Muscle layer of duodenum (tissue), 2 donors: ENCODE results near the gene NINJ2.

Source experiments
- H3K27ac ChIP-seq: one replicate; pipeline ENCODE4 v1.7.0; 2013; ENCODE audit warnings: mild to moderate bottlenecking, low read length
- H3K27me3 ChIP-seq: one replicate; pipeline ENCODE4 v1.7.0; 2013; ENCODE audit warnings: low read depth, mild to moderate bottlenecking, control low read depth, low read length
- H3K36me3 ChIP-seq, 2 donors: one replicate each; pipeline ENCODE4 v1.7.0; 2013; ENCODE audit warnings: low read length in 2 of 2, control low read depth in 1 of 2, mild to moderate bottlenecking in 1 of 2; ENCODE audit not compliant: insufficient read depth in 2 of 2, control insufficient read depth in 1 of 2
- H3K4me1 ChIP-seq, 2 donors: one replicate each; pipeline ENCODE4 v1.7.0; 2013; ENCODE audit warnings: low read length in 2 of 2, mild to moderate bottlenecking in 2 of 2, control low read depth in 1 of 2, moderate library complexity in 1 of 2; ENCODE audit not compliant: insufficient read depth in 2 of 2, control insufficient read depth in 1 of 2
- H3K4me3 ChIP-seq, 2 donors: one replicate each; pipeline ENCODE4 v1.7.0; 2013; ENCODE audit warnings: low read length in 2 of 2, low read depth in 1 of 2, mild to moderate bottlenecking in 1 of 2
- H3K9me3 ChIP-seq, 2 donors: one replicate each; pipeline ENCODE4 v1.7.0; 2013; ENCODE audit warnings: low read length in 2 of 2, control low read depth in 1 of 2, mild to moderate bottlenecking in 1 of 2; ENCODE audit not compliant: control insufficient read depth in 1 of 2
- donor health status: healthy.

Gene NINJ2

DNA sequence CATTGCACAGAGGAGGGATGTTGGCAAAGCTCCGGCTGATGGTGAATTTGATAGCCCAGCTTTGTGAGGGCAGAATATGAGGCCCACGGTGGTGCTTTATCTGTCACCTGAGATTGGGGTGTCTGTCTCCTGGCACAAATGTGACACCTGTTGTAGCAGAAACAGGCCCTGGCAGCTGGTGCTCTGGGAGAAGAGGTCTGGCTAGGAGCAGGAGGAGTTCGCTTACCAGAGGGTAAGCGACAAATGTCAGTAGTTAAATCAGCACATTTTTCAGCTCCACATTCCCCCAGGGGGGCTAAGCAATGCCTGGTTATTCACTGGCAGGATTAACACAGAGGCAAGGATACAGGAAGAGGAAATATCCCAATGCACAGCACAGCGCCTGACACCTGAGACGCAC lies 132.4 kb downstream of the NINJ2 start:
- no peak overlapping the region for H3K27ac ChIP-seq
- H3K9me3 ChIP-seq: peaks cover 6 to 10% of the 10 kb centered on the region in 2 donors
- no peaks in the 10 kb centered on the region for H3K27me3 ChIP-seq
- H3K4me3 ChIP-seq: no peak overlapping the region
- H3K4me1 ChIP-seq: no peaks in the 10 kb centered on the region
- no peaks in the 10 kb centered on the region for H3K36me3 ChIP-seq

DNA sequence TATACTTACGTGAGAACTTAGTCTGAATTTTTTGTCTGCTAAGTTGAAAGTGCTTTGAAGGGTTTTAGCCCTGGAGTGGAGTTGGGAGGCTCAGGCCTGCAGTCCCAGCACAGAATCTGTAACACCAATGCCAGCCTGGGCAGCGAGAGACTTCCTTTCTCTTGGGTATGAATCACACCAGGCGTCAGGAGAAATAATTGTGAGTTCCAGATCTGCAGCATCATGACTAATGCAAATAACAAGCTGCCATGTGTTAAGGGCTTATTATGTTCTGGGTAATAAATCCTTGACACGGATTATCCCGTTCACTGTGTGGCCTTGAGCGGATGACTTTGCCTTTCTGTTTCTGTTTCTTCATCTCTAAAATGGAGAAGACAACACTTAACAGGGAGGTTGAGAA lies 132.9 kb downstream of the NINJ2 start:
- no peaks in the 10 kb centered on the region for H3K4me1 ChIP-seq
- H3K27ac ChIP-seq: no peak overlapping the region
- H3K9me3 ChIP-seq: peaks cover 6 to 10% of the 10 kb centered on the region in 2 donors

DNA sequence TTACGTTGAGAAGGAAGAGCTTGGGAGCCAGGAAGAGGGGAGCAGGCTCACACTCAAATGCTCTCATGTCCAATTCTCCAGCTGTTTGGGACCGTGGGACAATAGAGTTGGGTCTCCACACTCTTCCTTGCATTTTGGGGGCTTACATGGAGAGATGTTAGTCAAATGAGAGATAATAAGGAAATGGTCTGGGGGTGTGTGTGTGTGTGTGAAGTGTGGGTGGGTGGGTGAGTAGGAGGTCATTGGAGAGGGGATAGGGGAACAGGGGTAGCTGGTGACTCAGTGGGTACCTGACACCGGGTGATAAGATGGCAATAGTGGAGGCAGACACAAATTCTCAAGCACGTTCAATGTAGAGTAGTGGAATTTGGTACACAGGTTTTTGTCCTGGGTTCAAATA lies 135.5 kb downstream of the NINJ2 start:
- H3K9me3 ChIP-seq: peaks cover 6 to 9% of the 10 kb centered on the region in 2 donors
- no peak overlapping the region for H3K4me3 ChIP-seq
- no peak overlapping the region for H3K27ac ChIP-seq
- H3K4me1 ChIP-seq: no peaks in the 10 kb centered on the region
- no peaks in the 10 kb centered on the region for H3K36me3 ChIP-seq
- H3K27me3 ChIP-seq: no peaks in the 10 kb centered on the region

More for the DNA sequence above, 132.9 kb downstream of the NINJ2 start:
- Histone ChIP-seq H3K36me3 (no peaks in the 10 kb centered on the region), H3K27me3 (no peaks in the 10 kb centered on the region), H3K4me3 (no peak overlapping the region)

DNA sequence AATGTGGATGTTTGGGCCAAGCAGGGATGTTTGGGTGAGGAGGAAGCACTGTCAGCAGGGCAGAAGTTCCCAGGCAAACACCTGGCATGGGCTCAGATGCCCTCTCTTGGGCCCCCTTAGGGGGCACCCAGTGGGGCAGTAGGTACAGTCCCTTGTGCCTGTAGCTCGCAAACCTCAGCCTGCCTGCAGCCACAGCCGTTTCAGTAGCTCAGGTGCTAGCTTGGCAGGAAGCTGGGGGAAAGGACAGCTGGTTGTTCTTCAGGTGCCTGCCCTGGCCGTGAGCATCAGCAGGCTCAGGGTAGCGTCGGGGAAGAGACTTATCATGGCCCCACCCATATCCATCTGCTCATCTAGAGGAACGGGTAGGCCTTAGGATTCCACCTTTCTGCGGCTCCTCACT lies 136.0 kb downstream of the NINJ2 start:
- Histone ChIP-seq H3K27ac (no peak overlapping the region), H3K4me1 (no peaks in the 10 kb centered on the region), H3K36me3 (no peaks in the 10 kb centered on the region), H3K4me3 (no peak overlapping the region), H3K27me3 (no peaks in the 10 kb centered on the region), H3K9me3 (peaks cover 4% of the 10 kb centered on the region in 2 donors)

DNA sequence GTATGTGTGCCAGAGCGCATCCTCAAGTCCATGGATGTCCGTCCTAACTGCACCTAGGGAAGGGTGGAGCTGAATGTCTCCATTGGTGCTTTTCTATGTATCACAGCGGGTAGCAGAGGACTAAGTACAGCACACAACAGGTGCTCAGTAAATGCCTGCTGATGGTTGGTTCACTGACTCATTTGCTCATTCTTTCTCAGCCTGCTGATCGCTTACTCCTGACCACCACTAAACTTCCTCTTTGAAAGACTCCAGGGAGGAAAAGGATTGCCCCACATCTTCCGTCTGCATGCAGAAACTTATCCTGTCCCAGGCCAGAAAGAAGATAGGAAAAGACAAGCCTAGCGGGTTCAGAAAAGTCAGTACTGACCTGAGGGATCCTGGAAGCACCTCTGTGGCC lies 137.2 kb downstream of the NINJ2 start:
- Histone ChIP-seq H3K36me3 (no peaks in the 10 kb centered on the region), H3K9me3 (no peaks in the 10 kb centered on the region), H3K27ac (no peak overlapping the region), H3K27me3 (no peaks in the 10 kb centered on the region), H3K4me3 (no peak overlapping the region), H3K4me1 (no peaks in the 10 kb centered on the region)

DNA sequence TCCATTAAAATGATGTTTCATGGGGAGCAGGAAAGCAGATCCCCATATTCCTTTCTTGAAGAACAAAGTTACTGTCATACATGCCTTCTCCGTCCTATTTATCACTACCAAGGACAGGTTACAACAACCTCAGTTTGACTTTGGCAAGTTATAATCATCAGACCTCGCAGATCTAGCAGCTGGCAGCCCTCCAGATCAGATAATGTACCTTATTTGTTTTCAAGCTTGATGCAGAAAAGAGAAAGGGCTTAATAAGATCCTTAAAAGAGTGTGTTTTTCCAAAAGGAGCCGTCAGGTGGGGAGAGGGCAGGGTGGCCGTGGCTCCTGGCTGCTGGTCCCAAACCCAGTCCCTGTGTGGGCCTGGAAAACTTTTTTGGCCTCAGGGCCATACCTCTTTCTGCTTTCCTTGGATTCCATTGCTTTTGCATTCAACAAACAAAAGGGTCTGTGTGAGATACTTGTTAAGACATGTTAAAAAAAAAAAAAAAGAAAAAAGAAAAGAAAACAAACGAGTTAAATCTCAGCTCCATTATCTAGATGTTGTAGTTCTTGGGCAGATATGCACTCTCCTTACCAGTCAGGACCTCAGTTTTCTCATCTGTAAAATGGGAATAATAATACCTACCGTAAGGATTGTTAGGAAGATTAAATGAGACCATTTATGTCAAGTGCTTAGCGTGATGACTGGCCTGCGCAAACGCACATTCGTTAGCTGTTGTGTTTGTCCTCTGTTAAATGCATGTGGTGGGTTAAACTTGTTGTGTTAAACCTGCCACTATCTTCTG lies 138.9 kb downstream of the NINJ2 start:
- H3K27ac ChIP-seq: no peak overlapping the region

DNA sequence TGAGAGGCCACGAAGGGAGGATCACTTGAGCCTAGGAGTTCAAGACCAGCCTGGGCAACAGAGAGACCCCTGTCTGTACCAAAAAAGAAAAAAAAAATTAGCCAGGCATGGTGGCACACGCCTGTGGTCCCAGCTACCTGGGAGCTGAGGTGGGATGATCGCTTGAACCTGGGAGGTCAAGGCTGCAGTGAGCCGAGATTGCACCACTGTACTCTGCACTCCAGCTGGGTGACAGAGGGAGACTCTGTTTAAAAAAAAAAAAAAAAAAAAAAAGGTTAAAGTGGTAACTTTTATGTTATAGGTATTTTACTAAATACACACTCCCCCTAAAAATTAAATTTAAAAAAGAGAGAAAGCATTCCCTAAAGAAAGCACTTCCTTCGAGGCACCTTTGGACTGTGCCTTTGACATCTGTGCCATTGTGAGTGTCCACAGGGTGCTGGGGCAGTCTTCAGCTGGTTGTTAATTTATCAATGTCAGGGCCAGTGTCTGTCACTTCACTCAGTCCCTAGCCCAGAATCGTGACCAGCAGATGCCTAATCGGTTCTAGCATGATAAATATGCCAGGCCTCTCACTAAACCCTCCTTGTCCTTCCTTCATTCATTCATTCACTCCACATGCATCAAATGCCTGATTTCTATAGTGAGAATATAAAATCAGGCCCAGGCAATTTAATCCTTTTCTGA lies 140.4 kb downstream of the NINJ2 start:
- no peaks in the 10 kb centered on the region for H3K4me1 ChIP-seq
- no peaks in the 10 kb centered on the region for H3K27me3 ChIP-seq
- no peak overlapping the region for H3K27ac ChIP-seq
- H3K9me3 ChIP-seq: no peaks in the 10 kb centered on the region
- H3K4me3 ChIP-seq: no peak overlapping the region
- no peaks in the 10 kb centered on the region for H3K36me3 ChIP-seq

More for the DNA sequence above, 138.9 kb downstream of the NINJ2 start:
- no peaks in the 10 kb centered on the region for H3K4me1 ChIP-seq
- H3K27me3 ChIP-seq: no peaks in the 10 kb centered on the region
- H3K4me3 ChIP-seq: no peak overlapping the region
- H3K36me3 ChIP-seq: no peaks in the 10 kb centered on the region
- no peaks in the 10 kb centered on the region for H3K9me3 ChIP-seq

DNA sequence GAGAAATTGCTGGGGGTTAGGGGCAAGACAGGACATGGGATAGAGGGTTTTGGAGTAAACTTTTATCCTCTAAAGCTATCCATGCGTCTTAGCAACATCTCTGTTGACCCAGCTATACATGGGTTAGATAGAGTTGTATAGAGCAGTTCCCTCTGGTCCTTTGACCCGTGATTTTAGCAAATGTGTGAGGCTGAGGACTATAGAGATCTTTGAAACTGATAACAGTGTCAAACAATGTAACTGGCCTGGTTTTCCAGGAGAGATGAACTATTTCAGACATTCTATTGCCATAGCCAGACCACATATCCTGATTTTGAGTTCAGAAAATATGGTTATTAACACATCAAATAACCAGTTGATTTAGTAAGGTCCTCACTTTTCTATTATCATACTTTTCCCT lies 143.1 kb downstream of the NINJ2 start:
- no peak overlapping the region for H3K4me3 ChIP-seq
- no peaks in the 10 kb centered on the region for H3K4me1 ChIP-seq
- no peaks in the 10 kb centered on the region for H3K9me3 ChIP-seq
- H3K36me3 ChIP-seq: no peaks in the 10 kb centered on the region
- H3K27me3 ChIP-seq: no peaks in the 10 kb centered on the region
- H3K27ac ChIP-seq: no peak overlapping the region

DNA sequence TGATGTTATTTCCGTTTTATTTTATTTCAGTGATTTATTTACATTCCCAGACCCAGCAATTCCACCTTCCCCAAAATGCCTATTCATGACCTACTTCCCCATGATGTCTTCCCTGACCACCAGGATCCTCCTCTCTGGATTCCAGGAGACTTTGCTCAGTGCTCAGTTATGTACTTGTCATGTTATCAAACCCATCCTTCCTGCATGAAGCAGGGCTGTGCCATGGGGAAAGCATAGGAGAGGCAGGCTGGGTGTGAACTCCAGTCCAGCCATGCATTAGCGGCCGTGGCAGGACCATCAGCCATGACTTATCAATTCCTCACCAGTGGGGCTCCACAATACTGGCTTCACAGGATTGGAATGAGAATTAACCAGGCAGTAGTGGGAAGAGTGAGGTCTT lies 145.7 kb downstream of the NINJ2 start:
- H3K27ac ChIP-seq: no peak overlapping the region
- no peaks in the 10 kb centered on the region for H3K4me1 ChIP-seq
- H3K27me3 ChIP-seq: no peaks in the 10 kb centered on the region
- no peaks in the 10 kb centered on the region for H3K36me3 ChIP-seq
- H3K4me3 ChIP-seq: no peak overlapping the region
- no peaks in the 10 kb centered on the region for H3K9me3 ChIP-seq
